Keratinocyte (primary cell): ENCODE measurements around the gene ERVK3-1.

Experiments used
- EZH2 ChIP-seq: IDR thresholded peaks from one replicate; pipeline ENCODE4 v1.6.1; 2012; ENCODE audit warnings: inconsistent platforms, mild to moderate bottlenecking, low read length, moderate library complexity
- TF ChIP-seq, protein P1 (sequence below), 3 experiments: IDR thresholded peaks in 1 of 3; conservative IDR thresholded peaks in 1 of 3; optimal IDR thresholded peaks in 1 of 3; 2 replicates in 2 of 3; 3 replicates in 1 of 3; pipeline versions ENCODE3 to v1.5.1; 2011; ENCODE audit warnings: low read length in 3 of 3, mild to moderate bottlenecking in 3 of 3, moderate library complexity in 2 of 3, control low read depth in 1 of 3, inconsistent platforms in 1 of 3; ENCODE audit not compliant: insufficient read depth in 2 of 3; ENCODE audit errors: extremely low read depth in 1 of 3

GRCh38 chr19:58315580-58315979, 10.4 kb downstream of the ERVK3-1 start:
- TF ChIP-seq, protein P1, sequence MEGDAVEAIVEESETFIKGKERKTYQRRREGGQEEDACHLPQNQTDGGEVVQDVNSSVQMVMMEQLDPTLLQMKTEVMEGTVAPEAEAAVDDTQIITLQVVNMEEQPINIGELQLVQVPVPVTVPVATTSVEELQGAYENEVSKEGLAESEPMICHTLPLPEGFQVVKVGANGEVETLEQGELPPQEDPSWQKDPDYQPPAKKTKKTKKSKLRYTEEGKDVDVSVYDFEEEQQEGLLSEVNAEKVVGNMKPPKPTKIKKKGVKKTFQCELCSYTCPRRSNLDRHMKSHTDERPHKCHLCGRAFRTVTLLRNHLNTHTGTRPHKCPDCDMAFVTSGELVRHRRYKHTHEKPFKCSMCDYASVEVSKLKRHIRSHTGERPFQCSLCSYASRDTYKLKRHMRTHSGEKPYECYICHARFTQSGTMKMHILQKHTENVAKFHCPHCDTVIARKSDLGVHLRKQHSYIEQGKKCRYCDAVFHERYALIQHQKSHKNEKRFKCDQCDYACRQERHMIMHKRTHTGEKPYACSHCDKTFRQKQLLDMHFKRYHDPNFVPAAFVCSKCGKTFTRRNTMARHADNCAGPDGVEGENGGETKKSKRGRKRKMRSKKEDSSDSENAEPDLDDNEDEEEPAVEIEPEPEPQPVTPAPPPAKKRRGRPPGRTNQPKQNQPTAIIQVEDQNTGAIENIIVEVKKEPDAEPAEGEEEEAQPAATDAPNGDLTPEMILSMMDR (optimal IDR thresholded peaks at IDR 0.05 in 1 of 3, IDR thresholded peaks at IDR 0.05 in 1 of 3, conservative IDR thresholded peaks at IDR 0.05 in 1 of 3; ENCODE audit: extremely low read depth in 1 of 3, insufficient read depth in 2 of 3, low read length in 3 of 3) = no peak
- no peak for TF ChIP-seq EZH2
